HL-60 (cell line): ENCODE data around the gene PHKA2.
"Not testable (repeated sequence)": the region's sequence is repeated elsewhere in the genome, so short reads cannot be mapped to it uniquely, and the experiment has no call there.

Source experiments
- GABPA ChIP-seq: IDR thresholded peaks from 2 replicates; pipeline ENCODE4 v1.6.1; 2012; ENCODE audit warnings: low read depth
- POLR2AphosphoS5 ChIP-seq: IDR thresholded peaks from 2 replicates; pipeline ENCODE4 v1.6.1; 2012; ENCODE audit warnings: low read depth
- TF ChIP-seq, protein P1 (sequence below): IDR thresholded peaks from one replicate; pipeline ENCODE4 v1.5.1; 2011; ENCODE audit warnings: low read length, control low read depth, inconsistent platforms; ENCODE audit not compliant: insufficient read depth

DNA sequence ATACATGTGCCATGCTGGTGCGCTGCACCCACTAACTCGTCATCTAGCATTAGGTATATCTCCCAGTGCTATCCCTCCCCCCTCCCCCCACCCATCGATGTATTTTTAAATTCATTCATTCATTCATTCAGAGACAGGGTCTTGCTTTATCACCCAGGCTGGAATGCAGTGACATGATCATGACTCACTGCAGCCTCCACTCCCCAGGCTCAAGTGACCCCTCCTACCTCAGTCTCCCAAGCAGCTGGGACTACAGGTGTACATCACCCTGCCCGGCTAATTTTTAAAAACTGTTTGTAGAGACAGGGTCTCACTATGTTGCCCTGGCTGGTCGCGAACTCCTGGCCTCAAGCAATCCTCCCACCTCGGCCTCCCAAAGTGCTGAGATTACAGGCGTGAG is 32.7 kb upstream of the PHKA2 start:
- TF ChIP-seq, protein P1, sequence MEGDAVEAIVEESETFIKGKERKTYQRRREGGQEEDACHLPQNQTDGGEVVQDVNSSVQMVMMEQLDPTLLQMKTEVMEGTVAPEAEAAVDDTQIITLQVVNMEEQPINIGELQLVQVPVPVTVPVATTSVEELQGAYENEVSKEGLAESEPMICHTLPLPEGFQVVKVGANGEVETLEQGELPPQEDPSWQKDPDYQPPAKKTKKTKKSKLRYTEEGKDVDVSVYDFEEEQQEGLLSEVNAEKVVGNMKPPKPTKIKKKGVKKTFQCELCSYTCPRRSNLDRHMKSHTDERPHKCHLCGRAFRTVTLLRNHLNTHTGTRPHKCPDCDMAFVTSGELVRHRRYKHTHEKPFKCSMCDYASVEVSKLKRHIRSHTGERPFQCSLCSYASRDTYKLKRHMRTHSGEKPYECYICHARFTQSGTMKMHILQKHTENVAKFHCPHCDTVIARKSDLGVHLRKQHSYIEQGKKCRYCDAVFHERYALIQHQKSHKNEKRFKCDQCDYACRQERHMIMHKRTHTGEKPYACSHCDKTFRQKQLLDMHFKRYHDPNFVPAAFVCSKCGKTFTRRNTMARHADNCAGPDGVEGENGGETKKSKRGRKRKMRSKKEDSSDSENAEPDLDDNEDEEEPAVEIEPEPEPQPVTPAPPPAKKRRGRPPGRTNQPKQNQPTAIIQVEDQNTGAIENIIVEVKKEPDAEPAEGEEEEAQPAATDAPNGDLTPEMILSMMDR: not testable (repeated sequence)
- not testable (repeated sequence) for TF ChIP-seq POLR2AphosphoS5, GABPA
